Endodermal cell (in vitro differentiated cells): ENCODE results near the gene MTA3. TPM values are rescaled to one million over a fixed set of nuclear protein-coding genes. Genes with fewer than 3 reads are reported as not detected.

Experiments
- DNase-seq: peaks from one replicate; pipeline ENCODE4 v3.0.0-alpha.2; 2017
- H3K27ac ChIP-seq: 2 replicates; pipeline ENCODE4 v1.5.1; 2013; ENCODE audit warnings: mild to moderate bottlenecking, low read depth, low read length, moderate library complexity
- H3K27me3 ChIP-seq: 2 replicates; pipeline ENCODE4 v1.6.1; 2013; ENCODE audit warnings: mild to moderate bottlenecking, low read length, moderate library complexity; ENCODE audit not compliant: insufficient read depth, control insufficient read depth, poor library complexity, severe bottlenecking
- H3K36me3 ChIP-seq: 2 replicates; pipeline ENCODE4 v1.7.0; 2013; ENCODE audit warnings: mild to moderate bottlenecking, low read length, moderate library complexity; ENCODE audit not compliant: control insufficient read depth, insufficient read depth
- H3K4me1 ChIP-seq: one replicate; pipeline ENCODE4 v1.7.0; 2013; ENCODE audit warnings: low read length; ENCODE audit not compliant: control insufficient read depth, insufficient read depth
- H3K4me3 ChIP-seq: 2 replicates; pipeline ENCODE4 v1.5.1; 2013; ENCODE audit warnings: mild to moderate bottlenecking, low read length, moderate library complexity
- H3K9ac ChIP-seq: 2 replicates; pipeline ENCODE4 v1.6.1; 2013; ENCODE audit warnings: mild to moderate bottlenecking, low read length, moderate library complexity; ENCODE audit not compliant: poor library complexity, severe bottlenecking; ENCODE audit errors: extremely low read depth
- H3K9me3 ChIP-seq: 2 replicates; pipeline ENCODE4 v1.6.1; 2013; ENCODE audit warnings: mild to moderate bottlenecking, low read length, moderate library complexity; ENCODE audit not compliant: control insufficient read depth
- H3K27ac Mint-ChIP-seq: 2 replicates; pipeline ENCODE4 v1.8.0; 2020; ENCODE audit warnings: mixed read lengths
- H3K27me3 Mint-ChIP-seq: 2 replicates; pipeline ENCODE4 v1.8.0; 2021; ENCODE audit warnings: mild to moderate bottlenecking, mixed read lengths; ENCODE audit not compliant: insufficient read depth
- H3K36me3 Mint-ChIP-seq: 2 replicates; pipeline ENCODE4 v1.8.0; 2020; ENCODE audit warnings: low read depth, mixed read lengths
- H3K4me1 Mint-ChIP-seq: 2 replicates; pipeline ENCODE4 v1.8.0; 2020; ENCODE audit warnings: mixed read lengths
- H3K4me3 Mint-ChIP-seq: 2 replicates; pipeline ENCODE4 v1.8.0; 2020; ENCODE audit warnings: mild to moderate bottlenecking, moderate library complexity, mixed read lengths
- H3K9me3 Mint-ChIP-seq: 2 replicates; pipeline ENCODE4 v1.8.0; 2020; ENCODE audit warnings: mild to moderate bottlenecking, mixed read lengths
- WGBS, 2 experiments: methylation state at CpG; one replicate each; pipeline versions ENCODE4 v1.1.5 to v1.1.7; 2013; ENCODE audit warnings: missing lambda C conversion rate in 2 of 2, mixed read lengths in 1 of 2; ENCODE audit not compliant: insufficient coverage in 1 of 2, insufficient read length in 1 of 2; 5-methylcytosine and 5-hydroxymethylcytosine counted together
- total RNA-seq, 2 donors: library from RNA; stranded (reverse); fragmentation: NEBNext Ultra II Directional in 1 of 2; extraction: Animal tissue kit (Norgen Biotek cat#: 25700) in 1 of 2; gene quantifications; 2 replicates in 1 of 2; 3 replicates in 1 of 2; pipeline ENCODE4 v1.2.1, GENCODE V29; 2021
- TF ChIP-seq, protein P1 (sequence below): fragments of 200-600 bp; sonication (generic); conservative IDR thresholded peaks from 2 replicates; pipeline ENCODE4 v1.5.0; 2021; ENCODE audit warnings: antibody characterized with exemption, mild to moderate bottlenecking

The MTA3 gene
- total RNA-seq, 2 donors from 2014 or later: 138 to 154 TPM

DNA sequence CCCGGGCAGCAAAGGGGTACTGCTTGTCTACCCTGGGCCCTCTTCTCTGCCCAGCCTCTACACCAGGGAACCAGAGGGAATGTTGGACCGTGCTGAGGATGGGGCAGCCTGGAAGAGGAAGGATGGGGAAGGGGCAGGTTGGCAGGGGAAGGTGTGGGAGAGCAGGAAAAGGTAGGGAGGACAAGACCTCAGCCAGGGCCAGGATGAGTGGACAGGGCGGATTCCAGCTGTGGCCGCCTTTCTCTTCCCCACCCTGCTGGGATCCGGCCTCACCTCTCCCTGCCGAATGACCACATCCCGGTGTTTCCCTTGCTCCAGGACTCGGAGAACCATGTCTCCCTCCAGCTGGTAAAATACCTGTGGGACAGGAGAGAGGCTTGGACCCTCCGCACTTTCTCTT lies 215.1 kb downstream of the MTA3 start:
- no peaks in the 10 kb centered on the region for H3K27me3 ChIP-seq
- no peak overlapping the region for H3K4me3 Mint-ChIP-seq
- H3K36me3 Mint-ChIP-seq: peaks cover 36% of the 10 kb centered on the region
- no peak overlapping the region for H3K9ac ChIP-seq
- no peaks in the 10 kb centered on the region for H3K27me3 Mint-ChIP-seq
- DNase-seq: peak; percentile 34
- peaks cover 36% of the 10 kb centered on the region for H3K9me3 ChIP-seq
- peaks cover 44% of the 10 kb centered on the region for H3K9me3 Mint-ChIP-seq
- H3K4me3 ChIP-seq: no peak overlapping the region
- no peak overlapping the region for H3K27ac Mint-ChIP-seq
- H3K27ac ChIP-seq: no peak overlapping the region
- no peaks in the 10 kb centered on the region for H3K4me1 ChIP-seq
- TF ChIP-seq, protein P1, sequence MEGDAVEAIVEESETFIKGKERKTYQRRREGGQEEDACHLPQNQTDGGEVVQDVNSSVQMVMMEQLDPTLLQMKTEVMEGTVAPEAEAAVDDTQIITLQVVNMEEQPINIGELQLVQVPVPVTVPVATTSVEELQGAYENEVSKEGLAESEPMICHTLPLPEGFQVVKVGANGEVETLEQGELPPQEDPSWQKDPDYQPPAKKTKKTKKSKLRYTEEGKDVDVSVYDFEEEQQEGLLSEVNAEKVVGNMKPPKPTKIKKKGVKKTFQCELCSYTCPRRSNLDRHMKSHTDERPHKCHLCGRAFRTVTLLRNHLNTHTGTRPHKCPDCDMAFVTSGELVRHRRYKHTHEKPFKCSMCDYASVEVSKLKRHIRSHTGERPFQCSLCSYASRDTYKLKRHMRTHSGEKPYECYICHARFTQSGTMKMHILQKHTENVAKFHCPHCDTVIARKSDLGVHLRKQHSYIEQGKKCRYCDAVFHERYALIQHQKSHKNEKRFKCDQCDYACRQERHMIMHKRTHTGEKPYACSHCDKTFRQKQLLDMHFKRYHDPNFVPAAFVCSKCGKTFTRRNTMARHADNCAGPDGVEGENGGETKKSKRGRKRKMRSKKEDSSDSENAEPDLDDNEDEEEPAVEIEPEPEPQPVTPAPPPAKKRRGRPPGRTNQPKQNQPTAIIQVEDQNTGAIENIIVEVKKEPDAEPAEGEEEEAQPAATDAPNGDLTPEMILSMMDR: no peak
- 85 to 96% methylated on average over 4 to 9 of the region's 9 CpGs for WGBS, 2 experiments
- H3K36me3 ChIP-seq: no peaks in the 10 kb centered on the region
- peaks cover 3% of the 10 kb centered on the region for H3K4me1 Mint-ChIP-seq

DNA sequence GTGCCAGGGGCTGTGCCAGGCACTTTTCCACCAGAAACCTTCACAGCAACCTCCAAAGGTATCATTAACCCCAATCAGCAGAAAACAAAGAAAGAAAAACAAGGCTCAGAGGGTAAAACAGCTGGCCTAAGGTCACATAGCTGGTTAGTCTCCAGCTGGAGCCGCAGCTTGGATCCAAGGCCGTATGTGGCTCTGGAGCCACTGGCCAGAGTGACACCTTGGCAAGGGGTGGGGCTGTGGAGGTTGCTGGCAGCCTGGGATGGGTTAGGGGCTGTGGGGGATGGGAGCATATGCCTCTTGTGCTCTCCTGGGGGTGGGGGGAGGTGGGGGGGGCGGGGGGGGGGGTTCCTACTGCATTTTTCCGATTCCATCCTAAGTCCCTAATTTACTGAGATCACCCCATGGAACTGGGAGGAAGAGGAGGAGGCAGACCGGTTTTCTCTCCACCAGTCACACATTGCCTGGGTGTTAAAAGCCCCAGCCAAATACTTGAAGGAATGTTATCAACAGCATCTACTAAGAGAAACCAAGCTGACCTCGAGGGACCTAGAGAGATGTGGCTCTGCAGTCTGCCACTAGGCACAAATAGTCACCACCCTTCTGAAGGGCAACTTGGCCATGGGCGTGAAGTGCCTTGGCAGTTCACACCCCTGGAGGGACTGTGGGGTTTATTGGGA lies 215.9 kb downstream of the MTA3 start:
- no peaks in the 10 kb centered on the region for H3K27me3 Mint-ChIP-seq
- no peaks in the 10 kb centered on the region for H3K36me3 ChIP-seq
- no peak overlapping the region for H3K4me3 ChIP-seq
- H3K9me3 Mint-ChIP-seq: peaks cover 36% of the 10 kb centered on the region
- H3K4me1 Mint-ChIP-seq: peaks cover 3% of the 10 kb centered on the region
- TF ChIP-seq, protein P1: peak; percentile 40
- H3K27me3 ChIP-seq: no peaks in the 10 kb centered on the region
- no peak overlapping the region for H3K27ac Mint-ChIP-seq
- H3K9ac ChIP-seq: no peak overlapping the region
- peak; percentile 55 for DNase-seq
- peaks cover 31% of the 10 kb centered on the region for H3K36me3 Mint-ChIP-seq
- H3K9me3 ChIP-seq: peaks cover 27% of the 10 kb centered on the region
- no peak overlapping the region for H3K27ac ChIP-seq
- no peak overlapping the region for H3K4me3 Mint-ChIP-seq
- H3K4me1 ChIP-seq: no peaks in the 10 kb centered on the region
- 87 to 89% methylated on average over 3 to 6 of the region's 7 CpGs for WGBS, 2 experiments

DNA sequence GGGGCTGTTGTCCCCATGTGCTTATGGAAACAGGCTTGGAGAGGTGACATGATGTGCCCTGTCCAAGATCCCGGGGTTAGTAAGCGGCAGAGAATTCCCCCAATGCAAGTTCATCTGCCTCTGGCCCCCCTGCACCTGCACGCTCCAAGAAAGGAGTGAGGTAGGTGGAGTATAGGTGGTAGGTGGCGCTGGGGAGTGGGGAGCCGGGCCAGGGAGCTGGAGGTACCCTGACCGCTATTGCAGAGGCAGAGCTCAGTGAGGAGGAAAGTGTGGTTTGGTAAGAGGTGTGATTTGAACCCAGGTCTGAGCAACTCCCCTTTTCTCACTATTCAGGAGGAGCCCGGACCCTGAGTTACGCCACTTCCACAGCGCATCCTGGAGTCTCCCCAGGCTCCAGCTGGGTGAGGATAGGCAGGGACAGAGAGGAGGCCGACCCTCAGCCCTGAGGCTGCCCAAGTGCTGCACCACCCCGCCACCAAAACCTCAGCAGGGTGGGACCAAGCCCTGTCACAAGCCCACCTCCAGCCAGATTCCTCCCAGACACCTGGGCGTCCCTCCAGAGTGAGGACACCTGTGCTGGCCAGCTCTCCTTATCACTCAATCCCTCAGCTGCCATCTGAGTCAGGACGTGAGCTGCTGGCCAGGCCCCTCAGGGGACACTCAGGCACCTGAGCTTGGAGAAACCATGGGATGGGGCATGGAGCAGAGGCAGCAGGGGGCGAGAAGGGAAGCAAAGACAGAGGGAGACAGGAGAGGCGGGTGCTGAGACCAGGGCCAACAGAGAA lies 218.3 kb downstream of the MTA3 start:
- no peaks in the 10 kb centered on the region for H3K4me1 ChIP-seq
- Mint-ChIP-seq H3K27me3 (peaks cover 19% of the 10 kb centered on the region), H3K4me3 (no peak overlapping the region), H3K27ac (no peak overlapping the region), H3K36me3 (peaks cover 19% of the 10 kb centered on the region), H3K4me1 (peaks cover 5% of the 10 kb centered on the region), H3K9me3 (peaks cover 14% of the 10 kb centered on the region)
- H3K9ac ChIP-seq: no peak overlapping the region
- H3K9me3 ChIP-seq: peaks cover 7% of the 10 kb centered on the region
- H3K36me3 ChIP-seq: no peaks in the 10 kb centered on the region
- no peak overlapping the region for H3K27ac ChIP-seq
- TF ChIP-seq, protein P1: no peak
- peak; percentile 54 for DNase-seq
- 73 to 87% methylated on average over 5 to 15 of the region's 15 CpGs for WGBS, 2 experiments
- H3K4me3 ChIP-seq: no peak overlapping the region
- peaks cover 4% of the 10 kb centered on the region for H3K27me3 ChIP-seq
